ENCODE results near the gene GRPR.

Gene GRPR

GRCh38 chrX:16123222-16123786 lies at the start of gene GRPR:
GRPR (plus strand) TSS chrX:16123565; CDS start chrX:16123954, 389 bp downstream.
- peak; percentile 88 for DNase-seq

GRCh38 chrX:16075087-16075486 lies 48.3 kb upstream of the GRPR start:
- DNase-seq: no peak

- no peak for DNase-seq
These were observed 46.5 kb upstream of the GRPR start for GRCh38 chrX:16076834-16077233.

- DNase-seq: no peak
These were observed 45.6 kb upstream of the GRPR start for GRCh38 chrX:16077811-16078210.

GRCh38 chrX:16081357-16081756 lies 42.0 kb upstream of the GRPR start:
- DNase-seq: no peak

GRCh38 chrX:16082470-16083085 lies 40.8 kb upstream of the GRPR start:
- DNase-seq: no peak

GRCh38 chrX:16087076-16087475 lies 36.3 kb upstream of the GRPR start:
- DNase-seq: no peak

GRCh38 chrX:16089086-16089485 lies 34.3 kb upstream of the GRPR start:
- DNase-seq: no peak

GRCh38 chrX:16096141-16096540 lies 27.2 kb upstream of the GRPR start:
- DNase-seq: no peak

GRCh38 chrX:16100673-16101072 lies 22.7 kb upstream of the GRPR start:
- no peak for DNase-seq

GRCh38 chrX:16101581-16101980 lies 21.8 kb upstream of the GRPR start:
- no peak for DNase-seq

GRCh38 chrX:16103625-16104024 lies 19.7 kb upstream of the GRPR start:
- no peak for DNase-seq

- no peak for DNase-seq
These were observed 10.9 kb upstream of the GRPR start for GRCh38 chrX:16112428-16112827.

GRCh38 chrX:16113978-16114565 lies 9.3 kb upstream of the GRPR start:
- DNase-seq: no peak

GRCh38 chrX:16114611-16115010 lies 8.8 kb upstream of the GRPR start:
- DNase-seq: peak; percentile 98

GRCh38 chrX:16119353-16120220 lies 3.8 kb upstream of the GRPR start:
- DNase-seq: no peak

- no peak for DNase-seq
These were observed 2.9 kb upstream of the GRPR start for GRCh38 chrX:16120431-16120830.

GRCh38 chrX:16124201-16124600 lies 836 bp downstream of the GRPR start:
- DNase-seq: no peak

GRCh38 chrX:16125520-16126149 lies 2.3 kb downstream of the GRPR start:
- DNase-seq: no peak

- DNase-seq: no peak
These were observed 7.3 kb downstream of the GRPR start for GRCh38 chrX:16130707-16131106.

GRCh38 chrX:16134936-16135335 lies 11.6 kb downstream of the GRPR start:
- no peak for DNase-seq

- DNase-seq: peak; percentile 12
These were observed 12.7 kb downstream of the GRPR start for GRCh38 chrX:16136080-16136479.

- DNase-seq: no peak
These were observed 14.2 kb downstream of the GRPR start for GRCh38 chrX:16137416-16138107.
